Gastrocnemius medialis (tissue), 4 donors: Measurements from ENCODE around the gene BUB1B.

ENCODE experiments used
- POLR2A ChIP-seq, 2 donors: fragments of 450-650 bp; IDR thresholded peaks; one replicate each; pipeline ENCODE4 v1.6.1; 2017; ENCODE audit warnings: antibody characterized with exemption in 2 of 2, mild to moderate bottlenecking in 2 of 2, moderate library complexity in 2 of 2
- TF ChIP-seq, protein P1 (sequence below), 5 experiments: fragments of 450-650 bp in 3 of 5; fragments of 200-600 bp in 2 of 5; sonication (generic) in 2 of 5; IDR thresholded peaks in 4 of 5; conservative IDR thresholded peaks in 1 of 5; 1 replicate in 4 of 5; 2 replicates in 1 of 5; pipeline ENCODE4 v1.5.1; 2016 to 2019; ENCODE audit warnings: antibody characterized with exemption in 5 of 5, mild to moderate bottlenecking in 3 of 5, moderate library complexity in 3 of 5

GRCh38 chr15:40246496-40247280 is 85.8 kb downstream of the BUB1B start:
- no peak for TF ChIP-seq POLR2A (IDR thresholded peaks at IDR 0.05)
- TF ChIP-seq, protein P1, sequence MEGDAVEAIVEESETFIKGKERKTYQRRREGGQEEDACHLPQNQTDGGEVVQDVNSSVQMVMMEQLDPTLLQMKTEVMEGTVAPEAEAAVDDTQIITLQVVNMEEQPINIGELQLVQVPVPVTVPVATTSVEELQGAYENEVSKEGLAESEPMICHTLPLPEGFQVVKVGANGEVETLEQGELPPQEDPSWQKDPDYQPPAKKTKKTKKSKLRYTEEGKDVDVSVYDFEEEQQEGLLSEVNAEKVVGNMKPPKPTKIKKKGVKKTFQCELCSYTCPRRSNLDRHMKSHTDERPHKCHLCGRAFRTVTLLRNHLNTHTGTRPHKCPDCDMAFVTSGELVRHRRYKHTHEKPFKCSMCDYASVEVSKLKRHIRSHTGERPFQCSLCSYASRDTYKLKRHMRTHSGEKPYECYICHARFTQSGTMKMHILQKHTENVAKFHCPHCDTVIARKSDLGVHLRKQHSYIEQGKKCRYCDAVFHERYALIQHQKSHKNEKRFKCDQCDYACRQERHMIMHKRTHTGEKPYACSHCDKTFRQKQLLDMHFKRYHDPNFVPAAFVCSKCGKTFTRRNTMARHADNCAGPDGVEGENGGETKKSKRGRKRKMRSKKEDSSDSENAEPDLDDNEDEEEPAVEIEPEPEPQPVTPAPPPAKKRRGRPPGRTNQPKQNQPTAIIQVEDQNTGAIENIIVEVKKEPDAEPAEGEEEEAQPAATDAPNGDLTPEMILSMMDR (IDR thresholded peaks at IDR 0.05 in 4 of 5, conservative IDR thresholded peaks at IDR 0.05 in 1 of 5): no peak
